Parathyroid adenoma (tissue), 2 donors: ENCODE results near the gene C2CD2.
"Not testable (repeated sequence)": the region's sequence is repeated elsewhere in the genome, so short reads cannot be mapped to it uniquely, and the experiment has no call there.

Source experiments
- H2AFZ ChIP-seq: fragments of 300-600 bp; sonication (generic); one replicate; pipeline ENCODE4 v1.7.0; 2017; ENCODE audit warnings: antibody characterized with exemption, mild to moderate bottlenecking
- H3K27ac ChIP-seq: fragments of 300-600 bp; sonication (generic); one replicate; pipeline ENCODE4 v1.7.0; 2017
- H3K27me3 ChIP-seq: fragments of 300-600 bp; sonication (generic); one replicate; pipeline ENCODE4 v1.7.0; 2017; ENCODE audit warnings: low read length; ENCODE audit not compliant: control insufficient read depth, insufficient read depth
- H3K36me3 ChIP-seq: fragments of 300-600 bp; sonication (generic); one replicate; pipeline ENCODE4 v1.7.0; 2017; ENCODE audit warnings: low read length; ENCODE audit not compliant: control insufficient read depth, insufficient read depth
- H3K4me1 ChIP-seq: fragments of 300-600 bp; sonication (generic); one replicate; pipeline ENCODE4 v1.7.0; 2017; ENCODE audit warnings: control low read depth
- H3K4me2 ChIP-seq: fragments of 300-600 bp; sonication (generic); one replicate; pipeline ENCODE4 v1.7.0; 2017; ENCODE audit warnings: low read length
- H3K4me3 ChIP-seq: fragments of 300-600 bp; sonication (generic); one replicate; pipeline ENCODE4 v1.7.0; 2017; ENCODE audit warnings: low read depth, low read length
- H3K79me2 ChIP-seq: fragments of 300-600 bp; sonication (generic); one replicate; pipeline ENCODE4 v1.7.0; 2017; ENCODE audit warnings: control low read depth
- H3K9ac ChIP-seq: fragments of 300-600 bp; sonication (generic); one replicate; pipeline ENCODE4 v1.7.0; 2017; ENCODE audit warnings: mild to moderate bottlenecking
- H3K9me3 ChIP-seq: fragments of 300-600 bp; sonication (generic); one replicate; pipeline ENCODE4 v1.7.0; 2017; ENCODE audit warnings: low read length; ENCODE audit not compliant: control insufficient read depth
- TF ChIP-seq, protein P1 (sequence below): fragments of 300-600 bp; sonication (generic); IDR thresholded peaks from one replicate; pipeline ENCODE4 v1.7.0; 2017; ENCODE audit warnings: antibody characterized with exemption, mild to moderate bottlenecking
- donor health status: primary hyperparathyroidism.

The C2CD2 gene

DNA sequence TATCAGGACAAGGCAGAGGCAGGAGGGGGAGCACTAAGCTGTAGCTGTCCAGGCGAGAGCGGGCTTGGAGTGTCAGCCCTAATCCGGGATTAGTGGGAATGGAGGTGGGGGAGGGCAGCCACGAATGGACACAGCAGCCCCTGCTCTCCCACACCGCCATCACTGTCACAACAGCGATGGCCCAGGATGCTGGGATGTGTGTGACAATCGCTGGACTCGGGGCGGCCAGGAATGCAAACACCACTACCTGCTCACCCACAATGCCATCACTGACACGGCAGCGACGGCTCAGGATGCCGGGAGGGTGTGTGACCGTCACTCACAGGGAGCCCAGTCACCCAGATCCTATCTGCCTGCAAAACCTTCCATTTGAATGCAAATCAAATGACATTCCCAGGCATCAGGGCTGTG lies 2.9 kb downstream of the C2CD2 start:
- Histone ChIP-seq H3K27me3 (no peaks in the 10 kb centered on the region), H3K36me3 (no peaks in the 10 kb centered on the region), H3K4me3 (peak overlapping the region; percentile 17), H3K4me2 (peak overlapping the region; percentile 91), H2AFZ (no peak overlapping the region), H3K9me3 (no peaks in the 10 kb centered on the region), H3K27ac (no peak overlapping the region), H3K79me2 (peaks cover 8% of the 10 kb centered on the region), H3K9ac (no peak overlapping the region), H3K4me1 (peaks cover 15% of the 10 kb centered on the region)
- TF ChIP-seq, protein P1, sequence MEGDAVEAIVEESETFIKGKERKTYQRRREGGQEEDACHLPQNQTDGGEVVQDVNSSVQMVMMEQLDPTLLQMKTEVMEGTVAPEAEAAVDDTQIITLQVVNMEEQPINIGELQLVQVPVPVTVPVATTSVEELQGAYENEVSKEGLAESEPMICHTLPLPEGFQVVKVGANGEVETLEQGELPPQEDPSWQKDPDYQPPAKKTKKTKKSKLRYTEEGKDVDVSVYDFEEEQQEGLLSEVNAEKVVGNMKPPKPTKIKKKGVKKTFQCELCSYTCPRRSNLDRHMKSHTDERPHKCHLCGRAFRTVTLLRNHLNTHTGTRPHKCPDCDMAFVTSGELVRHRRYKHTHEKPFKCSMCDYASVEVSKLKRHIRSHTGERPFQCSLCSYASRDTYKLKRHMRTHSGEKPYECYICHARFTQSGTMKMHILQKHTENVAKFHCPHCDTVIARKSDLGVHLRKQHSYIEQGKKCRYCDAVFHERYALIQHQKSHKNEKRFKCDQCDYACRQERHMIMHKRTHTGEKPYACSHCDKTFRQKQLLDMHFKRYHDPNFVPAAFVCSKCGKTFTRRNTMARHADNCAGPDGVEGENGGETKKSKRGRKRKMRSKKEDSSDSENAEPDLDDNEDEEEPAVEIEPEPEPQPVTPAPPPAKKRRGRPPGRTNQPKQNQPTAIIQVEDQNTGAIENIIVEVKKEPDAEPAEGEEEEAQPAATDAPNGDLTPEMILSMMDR = no peak

DNA sequence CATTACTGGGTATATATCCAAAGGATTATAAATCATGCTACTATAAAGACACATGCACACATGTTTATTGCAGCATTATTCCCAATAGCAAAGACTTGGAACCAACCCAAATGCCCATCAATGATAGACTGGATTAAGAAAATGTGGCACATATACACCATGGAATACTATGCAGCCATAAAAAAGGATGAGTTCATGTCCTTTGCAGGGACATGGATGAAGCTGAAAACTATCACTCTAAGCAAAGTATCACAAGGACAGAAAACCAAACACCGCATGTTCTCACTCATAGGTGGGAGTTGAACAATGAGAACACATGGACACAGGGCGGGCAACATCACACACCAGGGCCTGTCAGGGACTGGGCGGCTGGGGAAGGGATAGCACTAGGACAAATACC lies 4.2 kb downstream of the C2CD2 start:
- H3K4me3 ChIP-seq = not testable (repeated sequence)
- peaks cover 15% of the 10 kb centered on the region for H3K4me1 ChIP-seq

DNA sequence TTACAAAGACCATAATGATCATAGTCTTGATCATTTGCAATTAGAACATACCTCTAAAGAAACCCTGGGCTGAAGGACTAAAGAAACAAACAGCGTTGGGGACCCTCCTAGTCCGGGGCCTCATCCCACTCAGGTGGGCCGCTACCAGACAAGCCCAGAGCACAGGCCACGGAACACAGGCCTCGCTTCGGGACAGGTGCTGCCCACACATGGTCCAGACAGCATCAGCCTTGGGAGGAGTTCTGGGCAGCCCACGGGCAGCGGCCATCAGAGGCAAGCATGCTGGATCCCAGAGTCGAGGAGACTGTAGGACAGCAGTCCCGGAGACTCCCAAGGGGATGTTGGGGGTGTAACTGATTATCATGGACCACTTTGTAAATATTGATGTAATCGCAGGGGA lies 4.9 kb downstream of the C2CD2 start:
- no peaks in the 10 kb centered on the region for H3K36me3 ChIP-seq
- no peak overlapping the region for H3K4me3 ChIP-seq
- no peak overlapping the region for H3K27ac ChIP-seq
- no peaks in the 10 kb centered on the region for H3K9me3 ChIP-seq
- peaks cover 23% of the 10 kb centered on the region for H3K79me2 ChIP-seq
- no peaks in the 10 kb centered on the region for H3K27me3 ChIP-seq
- H2AFZ ChIP-seq = no peak overlapping the region
- peaks cover 15% of the 10 kb centered on the region for H3K4me1 ChIP-seq
- TF ChIP-seq, protein P1 = no peak
- H3K9ac ChIP-seq = no peak overlapping the region
- H3K4me2 ChIP-seq = no peak overlapping the region

More for the DNA sequence above, 4.2 kb downstream of the C2CD2 start:
- H3K79me2 ChIP-seq = peaks cover 20% of the 10 kb centered on the region
- H3K27ac ChIP-seq, H3K27me3 ChIP-seq, H3K4me2 ChIP-seq, H3K9ac ChIP-seq, H2AFZ ChIP-seq, H3K36me3 ChIP-seq, H3K9me3 ChIP-seq: not testable (repeated sequence)

DNA sequence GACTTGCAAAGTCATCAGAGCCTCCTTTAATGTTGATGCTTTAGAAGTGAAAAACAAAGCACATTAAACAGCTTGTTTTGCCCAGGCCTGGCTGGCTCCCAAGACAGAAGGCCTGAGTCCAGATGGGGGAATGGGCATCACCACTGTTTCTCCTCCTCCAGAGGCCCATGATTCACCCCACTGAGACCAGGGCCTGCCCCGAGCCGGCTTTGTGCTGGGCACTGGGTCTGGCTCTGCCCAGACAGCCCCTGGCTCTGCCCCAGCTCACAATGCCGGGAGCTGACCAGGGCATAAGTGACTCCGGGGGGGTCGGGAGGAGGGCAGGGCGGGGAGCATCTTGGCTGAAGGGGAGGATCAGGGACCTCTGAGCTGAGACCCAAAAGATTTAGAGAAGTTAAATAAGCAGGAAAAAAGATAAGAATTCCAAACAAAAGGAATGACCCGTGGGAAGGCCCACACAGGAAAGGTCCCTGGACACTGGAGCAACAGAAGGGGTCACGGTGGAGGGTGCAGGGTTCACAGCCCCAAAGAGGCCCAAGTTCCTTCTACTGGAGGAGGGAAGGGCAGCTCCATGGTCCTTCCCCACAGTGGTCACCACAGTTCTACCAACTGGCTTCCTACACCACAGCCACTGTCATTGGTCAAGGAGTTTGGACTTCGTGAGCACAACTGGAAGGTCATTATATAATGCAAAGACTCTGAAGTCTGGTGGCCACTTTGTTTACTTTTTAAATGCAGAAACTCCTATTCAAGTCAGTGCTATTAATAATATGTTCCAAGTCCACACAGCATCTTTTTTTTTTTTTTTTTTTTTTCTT lies 5.5 kb downstream of the C2CD2 start:
- H3K27me3 ChIP-seq = no peaks in the 10 kb centered on the region
- peak overlapping the region; percentile 34 for H3K4me2 ChIP-seq
- H3K9me3 ChIP-seq = no peaks in the 10 kb centered on the region
- peaks cover 29% of the 10 kb centered on the region for H3K79me2 ChIP-seq
- TF ChIP-seq, protein P1 = no peak
- H2AFZ ChIP-seq = no peak overlapping the region
- no peak overlapping the region for H3K9ac ChIP-seq
- H3K4me1 ChIP-seq = peaks cover 15% of the 10 kb centered on the region
- H3K36me3 ChIP-seq = no peaks in the 10 kb centered on the region
- H3K4me3 ChIP-seq = no peak overlapping the region
- H3K27ac ChIP-seq = peak overlapping the region; percentile 44

DNA sequence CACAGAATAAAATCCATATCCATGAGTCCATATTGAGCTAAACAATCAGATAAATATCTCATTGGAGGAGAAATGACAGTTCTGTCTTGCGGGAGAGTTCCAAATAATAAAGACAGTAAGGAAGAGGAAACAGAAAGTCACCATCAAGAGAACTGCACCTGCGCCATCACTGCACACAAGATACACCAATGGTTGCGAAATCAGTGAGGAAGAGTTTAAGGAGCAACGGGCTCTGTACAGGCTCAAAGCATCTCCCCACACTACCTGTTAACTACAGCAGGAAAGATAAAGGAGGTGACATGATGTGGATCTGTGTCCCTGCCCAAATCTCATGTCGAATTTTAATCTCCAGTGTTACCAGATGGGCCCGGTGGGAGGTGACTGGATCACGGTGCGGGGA lies 7.8 kb downstream of the C2CD2 start:
- Histone ChIP-seq H3K4me3 (no peak overlapping the region), H3K27ac (no peak overlapping the region), H3K27me3 (no peaks in the 10 kb centered on the region), H3K9me3 (no peaks in the 10 kb centered on the region), H3K36me3 (no peaks in the 10 kb centered on the region), H3K4me2 (no peak overlapping the region), H2AFZ (no peak overlapping the region), H3K4me1 (peaks cover 10% of the 10 kb centered on the region), H3K79me2 (peaks cover 31% of the 10 kb centered on the region), H3K9ac (no peak overlapping the region)
- TF ChIP-seq, protein P1 = no peak
